GM21619 (cell line): Measurements from ENCODE around the gene CFAP299.
"Not testable (repeated sequence)": the region's sequence is repeated elsewhere in the genome, so short reads cannot be mapped to it uniquely, and the experiment has no call there.

Experiments
- ATAC-seq: cut with Tn5 transposase; IDR thresholded peaks from one replicate; pipeline ENCODE4 v1.9.1; 2021; ENCODE audit not compliant: unreplicated experiment

The CFAP299 gene

DNA sequence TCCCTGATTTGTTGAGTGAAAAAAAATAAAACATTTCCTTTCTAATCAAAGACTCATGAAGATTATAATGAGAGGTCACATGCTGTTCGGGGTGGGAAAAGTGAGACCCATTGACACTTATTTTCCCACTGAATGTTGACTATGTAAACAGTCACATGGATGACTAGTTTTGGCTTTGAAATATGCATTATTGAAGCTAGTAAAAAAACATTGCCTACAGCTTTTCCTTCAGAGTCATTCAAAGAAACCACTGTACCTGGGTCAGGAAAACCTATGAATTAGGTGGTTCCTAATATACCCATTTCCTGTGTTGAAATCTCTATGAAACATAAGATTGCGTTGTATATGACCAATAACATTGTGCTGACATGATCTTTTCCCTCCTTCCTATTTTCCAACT lies 251.2 kb downstream of the CFAP299 start:
- no peak for ATAC-seq

GRCh38 chr4:80587871-80588385 lies 252.4 kb downstream of the CFAP299 start:
- ATAC-seq = no peak

DNA sequence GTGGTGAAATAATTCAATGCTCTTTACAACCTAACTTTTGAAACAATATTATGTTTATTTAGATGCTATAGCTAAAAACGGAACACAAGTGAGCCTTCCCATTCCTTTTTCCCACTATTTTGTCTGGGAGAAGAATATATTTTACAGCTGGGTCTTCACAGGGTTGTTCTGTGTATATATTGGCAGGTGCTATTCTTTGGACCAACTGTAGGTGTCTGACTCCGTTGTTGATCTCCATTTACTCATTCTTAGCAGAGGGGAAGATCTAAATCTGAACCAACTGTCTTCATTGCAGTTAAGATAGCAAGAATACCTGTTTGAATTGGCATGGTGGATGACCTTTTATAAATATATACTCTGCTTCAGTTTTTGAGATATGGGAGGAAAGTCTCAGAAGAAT lies 257.4 kb downstream of the CFAP299 start:
- peak; percentile 84 for ATAC-seq

- no peak for ATAC-seq
Observed at GRCh38 chr4:80594701-80595100, 259.2 kb downstream of the CFAP299 start.

GRCh38 chr4:80608281-80608980 lies 272.9 kb downstream of the CFAP299 start:
- ATAC-seq = no peak

DNA sequence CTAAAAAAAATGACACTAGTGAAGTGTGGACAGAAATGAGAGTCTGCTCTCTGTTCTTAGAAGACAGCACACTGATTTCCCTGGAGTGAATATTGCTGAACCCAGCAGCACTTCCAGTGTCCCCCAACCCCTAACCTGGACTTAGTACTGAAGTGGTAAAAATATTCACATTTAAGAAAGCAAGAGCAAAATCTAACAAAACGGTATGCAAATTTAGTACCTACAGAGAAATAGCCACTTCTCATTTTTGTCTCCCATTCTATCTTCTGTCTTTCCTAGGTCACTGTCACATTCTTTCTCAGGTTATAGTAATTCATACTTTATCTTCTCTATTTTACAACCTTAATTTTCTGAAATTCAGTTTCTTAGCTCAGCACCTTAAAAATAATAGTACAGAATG lies 274.7 kb downstream of the CFAP299 start:
- ATAC-seq = no peak

- ATAC-seq = peak; percentile 89
Observed at GRCh38 chr4:80610845-80611677, 275.5 kb downstream of the CFAP299 start.

DNA sequence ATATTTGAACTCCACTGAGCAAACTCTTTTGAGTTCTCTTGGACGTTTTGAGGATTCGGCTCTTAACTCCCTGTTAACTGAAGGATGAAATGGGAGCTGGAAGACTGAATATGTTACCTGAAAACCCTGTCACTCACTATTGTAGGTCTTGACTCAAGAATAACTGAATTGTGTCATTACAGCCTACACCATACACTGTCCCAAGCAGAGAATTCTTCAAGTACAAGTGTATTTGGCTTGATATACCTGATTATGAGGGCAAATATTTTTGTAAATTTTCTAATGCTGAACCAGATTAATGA lies 276.1 kb downstream of the CFAP299 start:
- ATAC-seq = peak; percentile 14

GRCh38 chr4:80613470-80613869 lies 277.9 kb downstream of the CFAP299 start:
- ATAC-seq = no peak

GRCh38 chr4:80614319-80614718 lies 278.8 kb downstream of the CFAP299 start:
- ATAC-seq = no peak

DNA sequence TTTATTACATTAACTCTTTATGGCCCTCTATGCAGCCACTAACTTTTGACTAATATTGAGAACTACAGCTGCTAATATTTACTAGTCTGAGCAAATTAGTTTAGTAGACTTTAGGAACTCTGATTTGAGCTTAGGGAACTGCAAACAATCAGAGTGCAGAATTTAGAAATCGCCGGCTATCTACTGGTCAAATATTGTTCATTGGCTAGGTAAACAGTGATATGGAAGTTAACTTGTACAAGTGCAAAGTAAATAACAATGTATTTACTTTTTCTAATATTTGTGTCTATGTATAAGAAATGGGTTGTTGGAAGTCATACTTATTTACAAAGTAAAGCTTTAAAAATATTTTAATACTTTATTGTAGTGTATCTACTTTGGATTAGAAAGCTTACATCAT lies 279.6 kb downstream of the CFAP299 start:
- ATAC-seq = no peak

- ATAC-seq = no peak
Observed at GRCh38 chr4:80619070-80619674, 283.6 kb downstream of the CFAP299 start.

- ATAC-seq = no peak
Observed at GRCh38 chr4:80631861-80632260, 296.3 kb downstream of the CFAP299 start.

GRCh38 chr4:80637190-80637589 lies 301.7 kb downstream of the CFAP299 start:
- no peak for ATAC-seq

DNA sequence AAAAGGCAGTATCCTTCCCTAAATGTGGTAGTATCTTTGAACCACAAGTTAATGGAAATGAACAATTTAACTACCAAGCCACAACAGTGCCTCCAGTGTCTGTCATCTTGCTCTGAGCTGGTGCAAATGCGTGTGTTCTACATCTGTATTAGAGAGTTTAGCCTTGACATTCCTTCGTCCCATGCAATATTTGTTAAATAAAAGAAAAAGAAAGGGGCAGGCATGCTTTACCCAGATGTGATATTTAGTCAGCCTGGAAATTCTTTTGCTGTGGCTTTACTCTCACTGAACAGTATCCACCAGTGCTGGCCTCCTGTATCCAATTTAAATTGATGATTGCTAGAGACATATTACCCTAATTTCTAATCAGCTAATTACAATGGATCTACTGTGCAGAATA lies 310.5 kb downstream of the CFAP299 start:
- ATAC-seq = no peak

DNA sequence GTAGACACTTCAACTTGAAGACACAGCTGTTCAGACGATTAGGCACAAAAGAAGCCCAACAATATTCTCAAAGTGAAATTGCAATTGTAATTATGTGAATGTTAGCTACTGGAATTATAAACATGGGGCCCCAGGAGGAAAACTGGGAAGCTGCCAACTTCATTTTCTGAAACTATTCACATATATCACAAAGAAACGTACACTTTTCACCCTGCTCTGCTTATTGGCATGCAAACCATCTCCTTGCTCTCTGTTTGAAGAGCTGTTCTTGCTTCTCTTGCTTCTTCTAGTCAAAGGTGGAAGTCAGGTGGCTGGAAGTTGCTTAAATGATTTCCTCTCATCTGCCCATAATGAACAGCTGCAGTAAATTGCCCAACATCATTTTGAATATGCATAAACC lies 320.1 kb downstream of the CFAP299 start:
- no peak for ATAC-seq

- ATAC-seq = not testable (repeated sequence)
Observed at GRCh38 chr4:80670118-80670517, 334.6 kb downstream of the CFAP299 start.

DNA sequence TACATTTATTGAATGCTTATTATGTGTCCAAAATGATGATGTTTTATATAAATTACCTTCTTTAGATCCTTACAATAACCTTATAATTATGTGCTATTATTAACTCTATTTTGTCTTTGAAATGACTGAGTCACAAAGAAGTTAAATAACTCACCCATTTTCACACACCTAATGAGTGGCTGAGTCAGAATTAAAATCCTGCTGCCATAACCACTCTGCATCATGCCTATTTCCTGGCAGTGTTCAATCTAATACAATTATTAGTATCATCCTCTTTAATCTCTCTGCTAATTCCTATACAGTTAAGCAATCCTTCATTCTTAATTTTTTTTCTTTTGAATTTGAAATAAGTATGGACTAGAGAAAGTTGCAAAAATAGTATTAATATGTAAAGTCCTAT lies 342.9 kb downstream of the CFAP299 start:
- ATAC-seq = no peak

DNA sequence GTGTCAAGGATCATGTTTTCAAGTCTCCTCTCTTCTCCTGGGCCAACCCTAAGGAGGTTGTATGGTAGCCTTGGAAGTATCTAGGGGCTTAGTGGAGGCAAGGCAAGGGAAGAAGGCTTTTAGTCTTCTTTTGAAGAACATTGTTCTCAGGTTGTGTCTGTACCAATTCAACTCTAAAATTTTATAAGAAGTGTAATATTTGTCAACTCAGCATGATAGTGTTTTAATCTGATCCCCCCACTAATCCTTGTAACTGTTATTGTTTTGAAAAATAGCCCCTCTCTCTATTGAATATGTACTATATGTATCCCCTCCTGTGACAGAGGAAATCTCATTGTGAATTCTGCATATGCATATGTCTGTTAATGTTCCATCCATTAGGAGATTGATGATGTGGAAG lies 345.4 kb downstream of the CFAP299 start:
- no peak for ATAC-seq

DNA sequence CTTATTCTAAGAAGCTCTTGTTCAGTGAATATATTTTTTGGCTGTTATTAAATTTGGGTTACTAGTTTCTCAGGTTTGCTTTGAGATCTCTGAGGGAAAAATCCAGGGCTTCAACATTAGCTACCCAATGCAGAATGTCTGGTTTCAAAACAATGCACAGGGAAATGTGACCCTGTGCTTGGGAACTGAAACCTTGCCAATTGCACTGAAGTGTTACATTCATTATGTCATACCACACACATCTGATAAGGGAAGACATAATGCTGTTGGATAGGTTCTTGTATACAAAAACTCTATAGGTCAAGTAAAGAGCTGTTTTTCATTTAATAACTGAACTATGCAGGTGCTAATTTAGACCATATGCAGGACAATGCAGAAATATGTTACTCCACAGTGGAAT lies 349.7 kb downstream of the CFAP299 start:
- no peak for ATAC-seq

- not testable (repeated sequence) for ATAC-seq
Observed at GRCh38 chr4:80687736-80688135, 352.2 kb downstream of the CFAP299 start.

GRCh38 chr4:80694171-80694570 lies 358.6 kb downstream of the CFAP299 start:
- ATAC-seq = no peak
